HG03039 (cell line): Measurements from ENCODE around the gene SLFN13.
"Not testable (repeated sequence)": the region's sequence is repeated elsewhere in the genome, so short reads cannot be mapped to it uniquely, and the experiment has no call there.

Source experiments
- ATAC-seq: cut with Tn5 transposase; IDR thresholded peaks from one replicate; pipeline ENCODE4 v1.9.1; 2021; ENCODE audit warnings: mild to moderate bottlenecking, moderate library complexity; ENCODE audit not compliant: unreplicated experiment

SLFN13 gene

GRCh38 chr17:35448214-35448898, at the start of gene SLFN13:
Gene SLFN13, minus strand, starts transcription at chr17:35448766. Its CDS starts 3,086 bp downstream, at chr17:35445680.
- peak; percentile 72 for ATAC-seq

- no peak for ATAC-seq
Measured at GRCh38 chr17:35496451-35497290, 48.1 kb upstream of the SLFN13 start.

DNA sequence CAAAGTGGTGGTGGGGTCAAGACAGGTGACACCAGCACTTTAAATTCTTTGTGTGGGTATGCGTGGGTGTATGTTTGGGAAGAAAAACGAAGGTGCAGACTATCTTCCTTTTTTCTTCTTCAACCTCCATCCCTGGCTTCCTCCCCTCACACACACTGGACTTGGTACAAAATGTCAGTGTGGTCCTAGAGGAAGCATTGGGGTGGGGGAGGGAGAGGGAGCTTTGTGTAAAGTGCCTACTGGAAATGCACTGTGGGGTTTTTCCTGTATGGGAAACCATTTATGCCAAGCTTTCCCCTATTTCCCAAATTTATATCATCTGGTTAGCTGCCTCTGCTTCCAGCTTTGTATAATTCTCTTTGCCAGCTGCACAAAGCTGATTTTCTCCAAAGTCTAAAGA, 44.5 kb upstream of the SLFN13 start:
- no peak for ATAC-seq

DNA sequence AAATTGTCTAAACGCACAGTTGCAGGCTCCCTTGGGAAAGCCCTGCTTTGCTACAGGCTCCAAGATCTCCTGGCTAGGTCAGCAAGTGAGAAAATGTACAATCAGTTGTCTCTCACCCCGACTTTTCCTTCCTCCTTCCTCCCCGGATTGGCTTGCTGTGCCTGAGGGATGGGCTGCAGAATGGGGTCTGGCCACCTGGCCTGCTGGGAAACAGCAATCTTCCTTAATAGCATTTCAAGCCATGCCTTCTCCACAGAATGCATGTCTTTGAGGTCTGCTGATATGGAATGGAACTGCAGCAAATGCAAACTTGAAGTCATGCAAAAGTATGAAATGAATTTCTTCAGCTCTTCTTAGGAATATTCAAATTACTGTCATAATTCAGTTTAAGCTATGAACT, 42.9 kb upstream of the SLFN13 start:
- no peak for ATAC-seq

GRCh38 chr17:35489944-35490343, 41.4 kb upstream of the SLFN13 start:
- no peak for ATAC-seq

DNA sequence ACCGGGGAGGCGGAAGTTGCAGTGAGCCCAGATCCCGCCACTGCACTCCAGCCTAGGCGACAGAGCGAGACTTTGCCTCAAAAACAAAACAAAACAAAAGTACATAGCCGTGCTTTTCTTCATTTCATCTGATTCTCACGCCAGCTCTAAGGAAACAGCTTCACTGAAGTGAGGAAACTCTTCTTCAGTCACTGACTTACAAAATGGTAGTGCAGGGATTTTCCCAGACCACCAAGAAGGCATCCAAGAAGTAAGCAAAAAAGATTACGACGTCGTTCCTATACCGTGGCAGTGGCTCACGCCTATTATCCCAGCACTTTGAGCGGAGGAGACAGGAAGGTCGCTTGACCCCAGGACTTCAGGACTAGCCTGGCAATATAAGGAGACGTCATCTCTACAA, 40.4 kb upstream of the SLFN13 start:
- no peak for ATAC-seq

DNA sequence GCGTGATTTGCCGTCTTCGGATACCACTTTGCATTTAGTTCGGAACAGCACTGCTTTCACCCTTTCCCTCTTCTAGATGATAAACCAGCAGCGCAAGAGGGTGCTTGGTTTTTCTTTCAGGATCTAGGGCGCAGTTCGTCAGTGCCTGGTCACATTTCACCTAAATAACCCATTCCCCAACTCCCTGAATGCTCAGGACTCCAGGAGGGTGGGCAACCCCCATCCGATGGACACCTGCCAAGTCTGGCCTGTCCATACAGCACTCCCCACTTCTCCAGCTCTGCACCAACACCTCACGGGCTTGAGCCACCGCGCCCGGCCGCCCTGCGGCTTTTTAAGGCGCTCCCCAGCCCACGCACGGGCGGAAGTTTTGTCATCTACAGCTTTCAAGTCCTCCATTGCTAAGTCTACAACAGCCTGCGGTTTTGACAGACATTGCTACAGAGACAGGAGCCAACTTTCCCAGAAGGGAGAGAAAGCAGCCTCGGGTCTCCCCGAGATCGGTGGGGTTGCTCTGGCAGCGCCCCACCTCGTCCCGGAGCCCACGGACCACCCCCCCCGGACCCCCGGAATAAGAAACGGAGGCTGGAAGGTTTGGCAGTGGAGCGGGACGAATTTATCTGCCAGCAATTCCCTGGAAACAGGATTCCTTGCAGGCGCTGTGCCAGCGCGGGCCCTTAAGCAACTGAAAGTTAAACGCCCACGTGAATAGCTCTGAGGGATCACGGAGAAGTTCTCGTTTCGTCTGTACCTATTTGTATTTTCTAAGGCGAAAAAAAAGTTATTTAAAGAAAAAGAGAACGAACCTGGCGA, 38.6 kb upstream of the SLFN13 start:
- no peak for ATAC-seq

GRCh38 chr17:35479271-35479670, 30.7 kb upstream of the SLFN13 start:
- ATAC-seq, result no peak

DNA sequence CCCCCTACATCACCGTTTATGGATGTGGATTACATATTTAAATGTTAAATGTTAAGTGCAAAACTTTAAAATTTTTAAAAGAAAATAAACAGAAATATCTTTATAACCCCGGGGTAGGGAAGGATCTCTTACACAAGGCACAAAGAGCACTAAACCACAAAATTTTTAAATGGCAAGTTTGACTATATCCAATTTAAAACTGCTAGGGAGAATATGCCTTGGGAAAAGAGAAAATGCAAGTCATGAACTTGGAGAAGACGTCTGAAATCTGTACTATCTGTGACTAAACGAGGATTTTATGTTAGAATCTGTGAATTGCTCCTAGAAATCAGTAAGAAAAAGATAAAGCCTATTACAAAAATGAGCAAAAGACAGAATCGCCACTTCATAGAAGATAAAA, 28.7 kb upstream of the SLFN13 start:
- ATAC-seq, result no peak

DNA sequence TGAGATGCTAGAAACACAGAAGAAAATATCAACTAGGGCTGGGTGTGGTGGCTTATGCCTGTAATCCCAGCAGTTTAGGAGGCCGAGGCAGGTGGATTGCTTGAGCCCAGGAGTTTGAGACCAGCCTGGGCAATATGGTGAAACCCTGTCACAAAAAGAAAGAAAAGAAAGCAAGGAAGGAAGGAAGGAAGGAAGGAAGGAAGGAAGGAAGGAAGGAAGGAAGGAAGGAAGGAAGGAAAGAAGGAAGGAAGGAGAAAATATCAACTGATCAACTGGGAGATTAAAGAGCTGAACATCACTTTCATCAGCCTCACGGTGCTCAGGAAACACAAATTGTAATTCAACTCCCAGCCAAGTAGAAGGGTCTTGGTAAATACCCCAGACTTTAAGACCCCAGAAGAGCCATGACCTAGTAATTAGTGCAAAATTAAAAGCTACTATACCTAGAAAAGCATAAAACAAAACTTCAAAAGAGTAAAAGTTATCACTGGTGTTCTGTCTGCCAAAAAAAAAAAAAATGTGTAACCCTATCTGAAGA, 27.8 kb upstream of the SLFN13 start:
- ATAC-seq, result no peak

GRCh38 chr17:35468475-35468874, 19.9 kb upstream of the SLFN13 start:
- no peak for ATAC-seq

GRCh38 chr17:35467824-35468223, 19.3 kb upstream of the SLFN13 start:
- no peak for ATAC-seq

DNA sequence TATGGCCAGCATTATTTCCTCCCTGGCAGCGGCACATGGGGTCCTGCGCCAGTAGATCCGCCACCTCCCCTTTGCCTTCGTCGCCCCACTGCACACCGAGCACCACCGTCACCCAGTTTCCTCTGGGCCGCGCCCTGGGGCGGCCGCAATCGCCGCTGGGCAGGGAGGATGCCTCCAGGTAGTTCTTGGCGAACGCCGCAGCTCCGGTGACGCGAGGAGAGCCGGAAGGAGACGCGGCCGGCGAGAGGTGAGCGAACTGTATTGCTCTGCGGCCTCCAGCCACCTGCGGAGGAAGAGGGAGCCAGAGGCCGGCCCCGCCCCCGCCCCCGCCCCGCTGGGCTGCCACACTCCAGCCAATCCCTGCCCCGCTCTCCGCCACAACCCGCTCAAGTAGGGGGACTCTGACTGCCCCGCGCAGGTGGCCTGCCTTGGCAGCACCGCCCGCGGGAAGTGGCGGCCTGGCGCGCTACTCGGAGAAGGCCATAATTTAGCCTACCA, 11.8 kb upstream of the SLFN13 start:
- peak; percentile 67 for ATAC-seq

DNA sequence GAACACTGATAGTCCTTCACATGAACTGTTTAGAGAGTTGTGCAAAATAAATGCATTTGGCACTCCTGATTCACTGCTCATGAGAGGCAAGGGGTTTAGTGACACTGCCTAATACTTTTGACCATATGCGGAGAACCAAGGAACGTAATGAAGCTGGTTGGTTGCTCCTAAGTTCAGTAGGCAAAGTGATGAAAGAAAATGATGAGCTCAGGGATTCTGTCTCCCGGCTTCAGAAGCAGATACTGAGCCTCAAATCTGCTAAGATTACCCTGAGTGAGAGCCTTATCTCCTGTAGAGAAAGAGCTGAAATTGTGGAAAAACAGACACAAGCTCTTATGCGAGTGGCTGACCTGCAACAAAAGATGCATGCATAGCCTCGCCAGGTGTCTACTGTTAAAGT, 5.5 kb upstream of the SLFN13 start:
- not testable (repeated sequence) for ATAC-seq

DNA sequence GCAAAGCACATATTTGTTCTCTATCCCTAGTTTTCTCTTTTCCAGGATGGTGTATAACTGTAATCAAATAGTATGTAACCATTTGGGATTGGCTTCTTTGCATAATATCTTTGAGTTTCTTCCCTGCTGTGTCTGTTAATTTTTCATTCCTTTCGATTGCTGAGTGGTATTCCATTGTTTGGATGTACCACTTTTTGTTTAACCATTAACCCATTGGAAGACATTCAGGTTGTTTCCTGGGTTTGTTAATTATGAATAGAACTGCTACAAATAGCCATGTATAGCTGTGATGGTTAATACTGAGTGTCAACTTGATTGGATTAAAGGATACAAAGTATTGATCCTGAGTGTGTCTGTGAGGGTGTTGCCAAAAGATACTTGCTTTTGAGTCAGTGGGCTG, 4.6 kb upstream of the SLFN13 start:
- ATAC-seq, result no peak

DNA sequence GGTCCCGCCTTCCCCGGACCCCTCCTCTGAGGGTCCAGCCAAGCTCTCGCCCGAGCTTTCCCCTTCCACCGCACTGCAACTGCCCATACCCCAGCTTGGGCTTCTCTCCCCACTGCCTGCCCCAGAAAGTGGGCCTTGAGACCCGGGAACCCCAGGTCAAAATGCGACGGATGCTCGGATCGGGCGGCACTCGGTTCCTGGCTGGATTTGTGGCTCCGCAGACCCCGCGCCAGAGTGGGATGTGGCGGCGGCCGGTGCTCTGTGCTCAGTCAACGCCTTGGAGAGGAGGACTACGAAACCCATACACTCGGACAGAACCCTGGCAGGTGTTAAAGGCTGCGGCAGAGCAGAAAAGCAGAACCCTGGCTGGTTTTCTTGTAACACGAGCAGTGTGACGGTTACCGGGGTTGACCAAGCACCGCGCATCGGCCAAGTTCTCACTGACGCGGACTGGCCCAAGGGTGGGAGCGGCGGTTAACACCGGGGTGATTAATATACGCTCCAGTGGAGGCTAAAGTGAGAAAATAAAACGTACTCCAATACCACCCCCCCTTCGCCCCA, 885 bp upstream of the SLFN13 start:
- no peak for ATAC-seq

GRCh38 chr17:35448899-35449227, 297 bp upstream of the SLFN13 start:
- no peak for ATAC-seq

DNA sequence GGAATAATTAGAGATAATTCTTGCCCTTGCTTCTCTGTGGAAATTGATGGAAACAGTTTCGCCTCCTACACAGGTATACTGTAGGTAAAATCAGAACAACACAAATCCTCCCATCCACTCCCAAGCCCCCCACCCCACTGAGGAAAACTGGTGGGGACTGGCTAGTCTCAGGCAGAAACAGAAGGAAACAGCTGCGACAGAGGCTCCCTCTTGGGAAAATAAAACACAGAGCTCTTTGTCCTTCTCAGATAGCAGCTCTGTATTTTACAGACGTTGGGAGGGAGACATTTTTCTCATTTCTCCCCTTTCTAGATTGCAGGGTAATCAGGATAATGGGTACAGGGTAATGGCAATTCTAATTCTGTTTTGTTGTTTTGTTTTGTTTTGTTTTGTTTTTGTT, 1.1 kb downstream of the SLFN13 start:
- no peak for ATAC-seq

DNA sequence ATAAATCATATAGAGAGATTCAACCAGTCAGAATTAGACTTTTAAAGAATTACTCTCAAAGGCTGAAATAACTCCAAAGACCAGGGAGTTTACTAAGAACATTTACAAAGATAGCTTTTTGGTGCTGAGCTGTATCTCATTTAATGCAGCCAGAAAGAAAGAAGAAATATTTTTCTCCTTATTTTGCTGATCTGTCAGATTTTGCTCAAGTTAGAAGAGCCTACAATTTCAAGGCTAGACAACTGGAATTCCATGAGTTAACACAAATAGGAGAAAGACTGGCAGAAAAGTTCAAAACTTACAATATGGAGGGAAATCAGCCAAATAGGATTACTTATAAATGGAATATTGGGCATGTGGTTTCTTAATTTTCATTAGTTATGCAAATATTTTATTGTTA, 10.1 kb downstream of the SLFN13 start:
- no peak for ATAC-seq

DNA sequence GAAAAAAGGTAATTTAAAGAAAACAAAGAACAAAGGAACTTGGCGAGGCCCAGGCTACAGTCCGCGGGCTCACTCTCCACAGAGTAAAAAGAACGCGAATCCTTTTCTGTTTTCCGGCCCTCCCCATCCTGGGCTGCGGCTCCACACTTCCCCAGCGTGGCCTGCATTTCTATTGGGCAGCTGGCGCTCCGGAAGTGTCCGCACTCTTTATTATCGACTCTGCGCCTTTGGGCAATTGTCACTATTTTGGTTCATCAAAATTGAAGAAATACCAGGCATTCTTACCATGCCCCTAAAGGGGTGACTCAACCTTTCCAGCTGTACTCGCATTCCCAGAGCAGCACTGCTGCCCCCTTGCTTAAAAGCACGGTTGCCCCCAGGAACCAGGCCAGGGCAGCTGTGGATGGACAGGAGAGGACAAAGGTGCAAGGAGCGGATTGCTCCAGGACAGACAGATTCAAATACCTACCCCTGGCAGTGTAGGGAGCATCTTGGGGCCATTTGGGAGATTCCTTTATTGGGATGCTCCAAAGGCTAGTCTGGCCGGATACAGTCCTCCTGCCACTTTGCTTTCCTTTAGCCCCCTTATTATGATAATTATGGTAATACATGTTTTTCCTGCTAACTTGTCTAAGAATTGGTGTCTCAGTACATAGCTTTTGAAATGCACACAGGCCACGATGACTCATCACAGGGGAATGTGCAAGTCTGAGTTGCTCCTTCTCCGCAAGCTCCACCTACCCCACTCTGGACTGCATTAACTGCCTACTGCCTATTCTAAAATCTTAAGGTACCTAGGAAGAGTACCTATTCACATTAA, 15.3 kb downstream of the SLFN13 start:
- ATAC-seq, result no peak
